Hematopoietic multipotent progenitor cell (in vitro differentiated cells): ENCODE data around the gene INTS15. TPM values are rescaled to one million over a fixed set of nuclear protein-coding genes. Genes with fewer than 3 reads are reported as not detected.

Experiments used
- DNase-seq, 3 donors: peaks; one replicate each; pipeline ENCODE4 v3.0.0-alpha.2; 2011 to 2015; ENCODE audit warnings: low read depth in 2 of 3, low spot score in 2 of 3
- total RNA-seq: library from RNA; depleted of rRNA; stranded (reverse); fragments of >200 nt; gene quantifications from one replicate; pipeline ENCODE4 v1.2.3, GENCODE V29; 2012

The INTS15 gene
- total RNA-seq, 1 donor, result 22.9 TPM

DNA sequence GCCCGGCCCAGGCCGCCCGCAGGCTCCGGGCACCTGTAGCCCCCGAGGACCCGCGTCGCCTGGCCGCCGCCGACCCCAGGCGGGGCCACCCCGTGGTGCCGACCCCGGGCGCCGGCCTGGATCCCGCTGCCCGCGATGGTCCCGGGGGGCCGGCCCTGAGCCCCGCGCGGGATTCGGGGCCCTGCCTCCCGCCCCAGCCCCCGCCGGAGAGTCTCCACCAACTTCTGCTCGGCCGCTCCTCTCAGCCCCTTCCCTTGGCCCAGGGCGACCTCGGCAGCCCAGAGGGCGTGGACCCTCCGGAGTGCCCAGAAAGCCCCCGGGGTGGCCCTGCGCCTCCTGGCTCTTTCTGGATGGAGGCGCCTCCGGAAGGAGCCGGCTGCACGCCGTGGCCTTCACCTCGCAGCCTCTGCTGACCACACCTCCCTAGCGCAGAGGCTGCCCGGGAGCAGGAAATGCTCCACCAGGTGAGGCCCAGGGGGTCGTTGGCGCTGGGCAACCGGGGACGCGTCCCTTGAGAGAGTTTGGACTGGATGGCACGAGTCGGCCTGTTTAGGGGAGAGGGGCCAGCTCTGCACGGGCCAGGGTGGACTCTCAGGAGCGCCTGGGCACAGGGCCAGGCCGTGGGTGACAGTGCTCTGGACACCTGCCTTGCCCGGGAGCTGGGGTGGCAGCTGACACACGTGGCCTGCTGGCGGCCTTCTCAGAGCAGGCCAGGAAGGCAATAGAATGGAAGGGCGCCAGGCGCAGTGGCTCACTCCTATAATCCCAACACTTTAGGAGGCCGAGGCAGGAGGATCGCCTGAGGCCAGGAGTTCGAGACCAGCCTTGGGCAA, 26.1 kb downstream of the INTS15 start:
- DNase-seq, result no peak

GRCh38 chr7:6616854-6617643, 27.2 kb downstream of the INTS15 start:
- DNase-seq, result no peak

DNA sequence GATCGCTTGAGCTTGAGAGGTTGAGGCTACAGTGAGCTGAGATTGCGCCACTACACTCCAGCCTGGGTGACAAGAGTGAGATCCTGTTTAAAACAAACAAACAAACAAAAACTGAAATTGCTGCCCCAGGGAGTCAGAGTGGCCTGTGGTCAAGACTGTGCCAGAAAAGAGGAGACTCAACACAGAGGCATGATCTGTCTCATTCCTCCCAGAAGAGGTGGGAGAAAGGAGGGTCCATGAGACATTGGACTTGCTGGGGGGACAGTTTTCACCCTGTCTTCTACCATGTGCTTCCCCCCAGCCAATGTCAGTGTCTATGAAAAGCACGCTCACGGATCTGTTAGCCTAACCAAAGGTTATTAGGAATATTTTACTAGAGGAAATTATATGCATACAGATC, 28.8 kb downstream of the INTS15 start:
- DNase-seq, result no peak

- DNase-seq, result no peak
These were observed 30.1 kb downstream of the INTS15 start for GRCh38 chr7:6619961-6620360.

DNA sequence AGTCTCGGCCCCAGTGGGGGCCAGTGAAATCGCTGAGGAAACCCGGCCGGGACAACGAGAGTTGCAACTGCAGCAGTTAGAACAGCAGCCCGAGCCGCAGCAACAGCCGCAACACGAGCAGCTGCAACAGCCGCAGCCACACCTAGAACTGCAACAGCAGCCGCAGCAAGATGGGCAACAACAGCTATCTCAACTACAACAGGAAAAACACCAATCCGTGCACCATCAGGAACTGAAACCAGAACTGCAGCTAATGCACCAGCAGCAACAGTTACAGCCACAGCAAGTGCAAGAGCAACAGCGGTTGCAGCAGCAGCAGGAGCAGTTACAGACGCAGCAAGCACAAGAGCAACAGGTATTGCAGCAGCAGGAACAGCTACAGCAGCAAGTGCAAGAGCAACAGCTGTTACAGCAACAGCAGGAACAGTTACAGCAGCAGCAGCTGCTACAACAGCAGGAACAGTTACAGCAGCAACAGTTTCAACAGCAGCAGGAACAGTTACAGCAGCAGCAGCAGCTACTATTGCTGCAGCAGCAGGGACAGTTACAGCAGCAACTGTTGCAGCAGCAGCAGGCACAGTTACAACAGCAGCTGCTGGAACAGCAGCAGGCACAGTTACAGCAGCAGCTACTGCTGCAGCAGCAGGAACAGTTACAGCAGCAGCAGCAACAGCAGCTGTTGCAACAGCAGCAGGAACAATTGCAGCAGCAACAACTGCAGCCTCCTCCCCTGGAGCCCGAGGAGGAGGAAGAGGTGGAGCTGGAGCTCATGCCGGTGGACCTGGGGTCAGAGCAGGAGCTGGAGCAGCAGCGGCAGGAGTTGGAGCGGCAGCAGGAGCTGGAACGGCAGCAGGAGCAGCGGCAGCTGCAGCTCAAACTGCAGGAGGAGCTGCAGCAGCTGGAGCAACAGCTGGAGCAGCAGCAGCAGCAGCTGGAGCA, 31.6 kb downstream of the INTS15 start:
- DNase-seq, result no peak

- no peak for DNase-seq
These were observed 32.4 kb downstream of the INTS15 start for GRCh38 chr7:6622134-6622710.

- DNase-seq, result peak in 1 of 3 donors; percentile 35
These were observed 33.9 kb downstream of the INTS15 start for GRCh38 chr7:6623589-6624245.

- DNase-seq, result no peak
These were observed 34.4 kb downstream of the INTS15 start for GRCh38 chr7:6624246-6624611.

DNA sequence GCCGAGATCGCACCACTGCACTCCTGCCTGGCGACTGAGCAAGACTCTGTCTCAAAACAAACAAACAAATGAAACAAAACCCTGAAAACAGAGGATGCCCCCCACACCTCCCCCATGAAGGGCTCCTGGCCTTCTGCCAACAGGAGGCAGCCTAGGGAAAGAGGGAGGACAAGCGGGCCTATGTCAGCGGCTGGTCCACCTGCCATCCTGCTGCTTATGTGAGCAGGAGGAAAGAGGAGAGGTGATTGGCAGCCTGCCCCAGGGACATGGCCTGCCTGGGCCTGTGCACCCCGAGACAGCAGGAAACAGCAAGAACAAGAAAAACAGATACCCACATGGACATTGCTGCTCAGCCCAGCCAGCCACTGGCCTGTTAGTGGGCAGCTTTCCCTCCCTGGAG, 38.2 kb downstream of the INTS15 start:
- no peak for DNase-seq

GRCh38 chr7:6630007-6630849, 40.4 kb downstream of the INTS15 start:
- no peak for DNase-seq

DNA sequence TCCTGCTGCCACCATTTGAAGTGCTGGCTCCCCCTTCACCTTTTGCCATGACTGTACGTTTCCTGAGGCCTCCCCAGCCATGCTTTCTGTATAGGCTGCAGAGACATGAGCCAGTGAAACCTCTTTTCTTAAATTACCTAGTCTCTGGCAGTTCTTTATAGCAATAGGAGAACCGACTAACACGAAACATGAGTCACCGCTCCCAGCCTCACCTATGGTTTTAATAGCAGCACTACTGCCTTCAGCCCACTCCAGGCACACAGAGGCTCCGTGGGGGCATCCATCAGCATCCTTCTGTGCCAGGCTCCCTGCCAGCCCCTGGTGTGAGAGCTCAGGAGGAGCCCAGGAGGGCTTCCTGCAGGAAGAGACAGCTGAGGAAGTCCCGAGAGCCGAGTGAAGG, 41.8 kb downstream of the INTS15 start:
- no peak for DNase-seq

DNA sequence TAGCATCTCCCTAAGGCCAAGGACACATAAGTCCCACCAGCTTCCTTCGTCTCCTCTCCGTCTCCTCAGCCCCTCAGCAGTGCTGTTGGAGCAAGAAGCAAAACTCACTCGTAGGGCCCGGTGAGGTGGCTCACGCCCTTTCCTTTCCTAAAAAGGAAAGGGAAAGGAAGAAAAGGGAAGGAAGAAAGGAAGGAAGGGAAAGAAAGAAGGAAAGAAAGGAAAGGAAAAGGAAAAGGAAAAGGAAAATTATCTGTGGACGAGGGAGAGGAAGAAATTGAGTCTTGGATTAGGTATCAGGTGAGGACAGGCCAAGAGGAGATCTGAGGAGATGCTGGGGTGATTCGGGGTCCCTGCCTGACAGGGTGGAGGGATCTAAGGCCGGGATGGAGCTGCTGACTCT, 44.2 kb downstream of the INTS15 start:
- no peak for DNase-seq

GRCh38 chr7:6634971-6635370, 45.1 kb downstream of the INTS15 start:
- DNase-seq, result peak in 2 of 3 donors; percentile 47 to 49

DNA sequence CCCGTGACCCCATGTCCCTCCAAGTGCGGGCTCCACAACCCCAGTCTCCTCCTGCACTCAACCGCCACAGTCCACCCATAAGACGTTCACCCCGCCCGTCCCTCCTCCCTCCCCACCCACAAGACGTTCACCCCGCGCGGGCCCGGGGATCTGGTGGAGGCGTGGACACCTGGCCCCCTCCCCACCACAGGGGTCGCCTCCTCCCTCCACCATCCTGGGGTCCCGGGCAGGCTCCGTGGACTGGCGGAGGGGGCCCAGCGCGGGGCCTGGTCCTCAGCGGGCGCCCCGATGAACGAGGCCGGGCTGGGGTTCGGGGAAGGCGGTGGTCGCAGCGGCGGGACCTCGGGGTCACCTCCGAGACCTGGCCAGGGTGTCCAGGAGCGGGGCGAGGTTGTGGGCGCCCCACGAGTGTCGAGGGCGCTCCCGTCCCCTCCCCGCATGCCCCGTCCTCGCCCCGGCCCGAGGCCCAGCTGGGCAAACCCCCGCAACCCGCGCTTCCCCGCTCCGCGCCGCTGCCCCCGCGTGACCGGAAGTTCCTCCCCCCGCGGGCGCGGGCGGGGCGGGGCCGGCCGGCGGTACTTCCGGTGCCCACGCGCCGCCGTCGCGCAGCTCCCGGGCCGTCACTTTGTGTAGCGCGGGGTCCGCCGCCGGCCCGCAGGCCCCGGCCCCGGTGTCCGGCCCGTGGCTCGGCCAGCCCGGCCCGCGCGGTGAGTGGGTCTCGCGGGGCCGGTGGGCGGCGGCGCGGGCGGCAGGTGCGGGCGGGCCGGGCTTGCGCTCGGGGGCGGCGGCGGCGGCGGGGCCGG, 47.1 kb downstream of the INTS15 start, which contains the start of gene ZNF316:
Gene ZNF316, plus strand, starts transcription at position 578 of the 803 bp plus-strand sequence. CDS start 5,092 bp downstream, outside the sequence.
- peak in 1 of 3 donors; percentile 21 for DNase-seq

DNA sequence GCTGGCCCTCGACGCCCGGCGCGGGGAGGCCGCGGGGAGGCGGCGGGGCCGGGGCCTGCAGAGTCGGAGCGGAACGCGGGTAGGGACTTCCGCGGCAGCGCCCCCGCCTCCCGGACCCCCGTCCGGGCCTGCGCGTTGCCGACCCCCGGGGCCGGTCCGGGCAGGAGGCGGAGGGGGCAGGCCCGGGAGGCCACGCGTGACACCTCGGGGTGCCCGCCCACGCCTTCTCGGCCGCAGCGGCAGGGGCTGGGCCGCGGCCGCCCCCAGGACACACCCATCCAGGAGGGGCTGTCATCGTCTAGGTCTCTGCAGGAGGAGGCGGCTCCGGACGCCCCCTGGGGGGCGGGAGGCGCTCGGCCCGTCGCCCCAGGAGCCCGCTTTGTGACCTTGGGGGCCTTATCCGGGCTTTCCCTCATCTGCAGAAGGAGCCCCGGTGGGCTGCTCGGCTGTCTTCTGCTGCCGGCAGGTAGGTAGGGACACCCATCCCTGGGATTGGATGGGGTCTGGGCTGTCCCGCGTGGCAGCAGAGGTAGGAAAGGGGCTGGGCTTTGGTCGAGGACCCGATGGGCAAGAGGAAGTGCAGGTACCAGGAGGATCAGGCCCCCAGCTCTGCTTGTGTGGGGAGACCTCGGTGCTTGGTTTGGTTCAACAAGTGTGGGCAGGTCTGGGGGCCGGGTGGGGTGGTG, 47.9 kb downstream of the INTS15 start:
- peak in 2 of 3 donors; percentile 77 to 81 for DNase-seq

- DNase-seq, result no peak
These were observed 49.2 kb downstream of the INTS15 start for GRCh38 chr7:6639032-6639431.

DNA sequence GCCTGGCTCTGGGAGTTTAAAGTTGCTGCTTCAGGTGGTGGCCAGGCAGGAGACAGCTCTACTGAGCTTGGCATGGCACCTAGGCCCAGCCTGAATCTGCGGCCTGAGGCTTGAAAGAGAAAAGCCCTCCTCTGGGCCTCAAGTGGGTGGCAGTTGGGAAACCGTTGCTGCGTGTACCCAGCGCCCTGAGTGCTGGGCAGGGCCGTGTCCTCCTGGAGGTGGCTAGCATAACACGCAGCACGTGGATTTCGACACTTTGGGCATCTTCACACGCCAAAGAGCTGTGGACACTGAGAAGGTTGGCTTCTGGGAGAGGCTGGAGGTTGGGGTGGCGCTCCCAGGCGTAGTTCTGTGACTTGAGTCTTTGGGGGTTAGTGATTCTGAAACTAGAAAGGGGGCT, 49.8 kb downstream of the INTS15 start:
- DNase-seq, result no peak
